ENCODE results near the gene GPX3. TPM values are rescaled to one million over a fixed set of nuclear protein-coding genes. Genes with fewer than 3 reads are reported as not detected.

The GPX3 gene
- total and polyA plus RNA-seq, 12 donors = 51.1 to 1,751 (median 422) TPM

DNA sequence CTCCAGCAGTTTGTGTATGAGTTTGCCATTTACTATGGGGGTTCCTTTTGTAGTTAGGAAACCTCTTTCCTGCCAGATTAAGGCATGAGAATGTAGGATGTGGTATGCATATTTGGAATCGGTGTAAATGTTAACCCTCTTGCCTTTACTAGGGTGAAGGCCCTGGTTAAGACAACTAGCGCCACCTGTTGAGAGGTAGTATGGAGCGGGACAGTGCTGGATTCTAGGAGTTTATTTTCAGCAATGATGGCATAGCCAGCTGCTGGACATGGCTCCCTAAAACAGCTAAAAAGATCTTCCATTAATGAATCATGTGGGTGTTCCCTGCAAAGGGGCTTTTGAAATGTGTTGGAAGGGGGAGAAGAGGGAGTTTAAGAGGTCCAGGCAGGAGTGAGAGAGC is 30.7 kb upstream of the GPX3 start:
- intact Hi-C loops (cut with DNase I) = no loop called here
- Histone ChIP-seq H3K36me3 (replicated peaks in 1 of 2) (no peaks in the 10 kb centered on the region), H3K27ac (no peak overlapping the region), H3K27me3 (no peaks in the 10 kb centered on the region), H3K4me3 (no peak overlapping the region), H3K4me1 (replicated peaks in 1 of 2) (no peaks in the 10 kb centered on the region), H3K9me3 (replicated peaks in 1 of 3) (no peaks in the 10 kb centered on the region)
- WGBS, 4 donors = 72 to 88% (median 75%) methylated on average over 3 of the region's 3 CpGs
- no peak for DNase-seq
- TF ChIP-seq, protein P1, sequence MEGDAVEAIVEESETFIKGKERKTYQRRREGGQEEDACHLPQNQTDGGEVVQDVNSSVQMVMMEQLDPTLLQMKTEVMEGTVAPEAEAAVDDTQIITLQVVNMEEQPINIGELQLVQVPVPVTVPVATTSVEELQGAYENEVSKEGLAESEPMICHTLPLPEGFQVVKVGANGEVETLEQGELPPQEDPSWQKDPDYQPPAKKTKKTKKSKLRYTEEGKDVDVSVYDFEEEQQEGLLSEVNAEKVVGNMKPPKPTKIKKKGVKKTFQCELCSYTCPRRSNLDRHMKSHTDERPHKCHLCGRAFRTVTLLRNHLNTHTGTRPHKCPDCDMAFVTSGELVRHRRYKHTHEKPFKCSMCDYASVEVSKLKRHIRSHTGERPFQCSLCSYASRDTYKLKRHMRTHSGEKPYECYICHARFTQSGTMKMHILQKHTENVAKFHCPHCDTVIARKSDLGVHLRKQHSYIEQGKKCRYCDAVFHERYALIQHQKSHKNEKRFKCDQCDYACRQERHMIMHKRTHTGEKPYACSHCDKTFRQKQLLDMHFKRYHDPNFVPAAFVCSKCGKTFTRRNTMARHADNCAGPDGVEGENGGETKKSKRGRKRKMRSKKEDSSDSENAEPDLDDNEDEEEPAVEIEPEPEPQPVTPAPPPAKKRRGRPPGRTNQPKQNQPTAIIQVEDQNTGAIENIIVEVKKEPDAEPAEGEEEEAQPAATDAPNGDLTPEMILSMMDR (IDR thresholded peaks at IDR 0.05) = no peak
- no peak for TF ChIP-seq POLR2A (IDR thresholded peaks at IDR 0.05)

DNA sequence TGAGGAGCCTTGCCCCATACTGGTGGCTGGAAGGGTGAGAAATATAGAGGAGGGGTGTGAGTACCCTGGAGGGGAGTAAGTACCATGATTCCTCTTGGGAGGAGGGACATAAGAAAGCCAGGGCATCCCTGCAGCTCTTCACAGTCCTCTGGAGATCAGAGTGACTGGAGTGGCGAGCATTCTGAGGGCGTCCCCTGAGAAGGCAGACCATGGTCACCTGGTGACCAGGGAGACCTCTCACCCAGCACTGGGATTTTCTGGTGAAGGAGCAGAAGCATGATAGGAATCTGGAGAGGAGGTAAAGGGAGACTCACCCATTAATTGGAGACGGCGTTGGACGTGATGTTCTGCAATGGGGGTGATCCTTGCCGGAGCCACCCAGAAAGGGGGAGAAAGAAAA is 27.7 kb upstream of the GPX3 start:
- WGBS, 4 donors = 91 to 97% (median 92%) methylated on average over 6 of the region's 6 CpGs
- DNase-seq = no peak
- no peaks in the 10 kb centered on the region for H3K27me3 ChIP-seq
- intact Hi-C loops (cut with DNase I) = no loop called here
- no peak overlapping the region for H3K4me3 ChIP-seq
- H3K4me1 ChIP-seq (replicated peaks in 1 of 2) = no peaks in the 10 kb centered on the region
- no peak for TF ChIP-seq POLR2A (IDR thresholded peaks at IDR 0.05)
- TF ChIP-seq, protein P1 (IDR thresholded peaks at IDR 0.05) = no peak
- no peak overlapping the region for H3K27ac ChIP-seq
- no peaks in the 10 kb centered on the region for H3K36me3 ChIP-seq (replicated peaks in 1 of 2)
- no peaks in the 10 kb centered on the region for H3K9me3 ChIP-seq (replicated peaks in 1 of 3)

DNA sequence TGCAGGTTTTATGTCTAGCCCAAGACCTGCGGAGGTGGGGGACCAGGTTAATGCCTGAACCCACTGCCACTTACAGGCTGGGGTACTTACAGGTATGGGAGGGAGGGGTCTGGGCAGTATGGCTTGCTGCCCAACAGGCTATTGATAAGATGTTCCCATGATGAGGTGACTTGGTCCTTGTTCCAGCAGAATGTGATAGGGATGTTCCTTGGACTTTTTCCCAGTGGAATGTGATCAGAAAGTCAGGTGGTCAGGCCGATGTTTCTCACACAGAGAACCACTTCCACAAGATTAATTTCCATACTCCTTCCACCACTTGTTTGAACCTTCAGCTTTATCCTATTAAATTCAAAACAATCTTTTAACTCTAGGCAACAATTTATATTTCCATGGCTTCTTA is 27.0 kb upstream of the GPX3 start:
- H3K27me3 ChIP-seq = no peaks in the 10 kb centered on the region

DNA sequence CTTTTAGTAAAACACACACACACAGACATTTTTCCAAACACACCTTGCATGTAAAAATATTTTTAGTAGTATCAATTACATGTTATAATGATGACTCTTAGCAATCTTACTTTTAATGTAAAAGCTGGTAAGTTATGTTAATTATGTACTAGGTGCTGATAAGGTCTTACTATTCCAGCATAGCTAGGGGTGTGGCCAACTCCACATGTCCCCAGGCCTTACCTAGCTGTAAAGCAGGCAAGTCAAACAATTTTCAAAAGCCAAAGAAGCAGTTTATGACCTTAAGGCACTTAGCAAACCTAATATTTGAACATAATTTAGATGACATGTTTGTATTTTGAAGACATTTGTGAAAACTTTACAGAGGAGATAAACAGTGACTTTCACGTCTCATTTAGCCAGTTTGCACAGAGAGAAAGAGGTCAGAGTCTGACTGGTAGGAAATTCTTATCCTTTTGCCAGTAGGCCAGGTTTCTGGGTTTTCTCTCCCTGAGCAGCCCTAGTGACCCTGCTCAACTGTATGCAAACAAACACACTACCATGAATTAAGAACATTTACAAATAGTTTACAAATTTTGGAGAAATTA is 26.5 kb upstream of the GPX3 start:
- no peak overlapping the region for H3K4me3 ChIP-seq
- no peaks in the 10 kb centered on the region for H3K9me3 ChIP-seq (replicated peaks in 1 of 3)
- no peak for DNase-seq
- H3K27me3 ChIP-seq = no peaks in the 10 kb centered on the region
- no peaks in the 10 kb centered on the region for H3K36me3 ChIP-seq (replicated peaks in 1 of 2)
- no peak overlapping the region for H3K27ac ChIP-seq
- H3K4me1 ChIP-seq (replicated peaks in 1 of 2) = no peaks in the 10 kb centered on the region
- 87 to 96% (median 91%) methylated on average over 1 of the region's 1 CpG for WGBS, 4 donors
- TF ChIP-seq POLR2A (IDR thresholded peaks at IDR 0.05) = no peak
- TF ChIP-seq, protein P1 (IDR thresholded peaks at IDR 0.05) = no peak
- intact Hi-C loops (cut with DNase I) = no loop called here

More for the DNA sequence above, 27.0 kb upstream of the GPX3 start:
- DNase-seq = no peak
- intact Hi-C loops (cut with DNase I) = no loop called here
- no peaks in the 10 kb centered on the region for H3K36me3 ChIP-seq (replicated peaks in 1 of 2)
- no peak for TF ChIP-seq POLR2A (IDR thresholded peaks at IDR 0.05)
- TF ChIP-seq, protein P1 (IDR thresholded peaks at IDR 0.05) = no peak
- H3K9me3 ChIP-seq (replicated peaks in 1 of 3) = no peaks in the 10 kb centered on the region
- no peak overlapping the region for H3K27ac ChIP-seq
- H3K4me3 ChIP-seq = no peak overlapping the region
- WGBS, 4 donors = 88 to 94% (median 91%) methylated on average over 2 of the region's 2 CpGs
- H3K4me1 ChIP-seq (replicated peaks in 1 of 2) = no peaks in the 10 kb centered on the region

All from adrenal gland (tissue), 12 donors.